ENCODE results near the gene SUGT1.

- no peak for TF ChIP-seq POLR2AphosphoS5 (IDR thresholded peaks at IDR 0.05)
- no peak for TF ChIP-seq CTCF (IDR thresholded peaks at IDR 0.05)
Observed at GRCh38 chr13:52646967-52647366, 5.7 kb upstream of the SUGT1 start.
